Activated naive CD8-positive, alpha-beta T cell treated with anti-CD3 and anti-CD28 coated beads, Interleukin-2, amount 50 U/mL, for 16 hours (primary cell): ENCODE data around the gene GNL1.
"Not testable (repeated sequence)": the region's sequence is repeated elsewhere in the genome, so short reads cannot be mapped to it uniquely, and the experiment has no call there.

Experiments used
- DNase-seq: peaks from one replicate; pipeline ENCODE4 v3.0.0-alpha.2; 2020; ENCODE audit warnings: low read depth, low spot score

Gene GNL1

DNA sequence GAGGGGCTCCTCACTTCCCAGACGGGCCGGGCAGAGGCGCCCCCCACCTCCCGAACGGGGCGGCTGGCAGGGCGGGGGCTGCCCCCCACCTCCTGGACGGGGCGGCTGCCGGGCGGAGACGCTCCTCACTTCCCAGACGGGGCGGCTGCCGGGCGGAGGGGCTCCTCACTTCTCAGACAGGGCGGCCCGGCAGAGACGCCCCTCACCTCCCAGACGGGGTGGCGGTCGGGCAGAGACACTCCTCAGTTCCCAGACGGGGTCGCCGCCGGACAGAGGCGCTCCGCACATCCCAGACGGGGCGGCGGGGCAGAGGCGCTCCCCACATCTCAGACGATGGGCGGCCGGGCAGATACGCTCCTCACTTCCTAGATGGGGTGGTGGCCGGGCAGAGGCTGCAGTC is 57.6 kb downstream of the GNL1 start:
- not testable (repeated sequence) for DNase-seq

DNA sequence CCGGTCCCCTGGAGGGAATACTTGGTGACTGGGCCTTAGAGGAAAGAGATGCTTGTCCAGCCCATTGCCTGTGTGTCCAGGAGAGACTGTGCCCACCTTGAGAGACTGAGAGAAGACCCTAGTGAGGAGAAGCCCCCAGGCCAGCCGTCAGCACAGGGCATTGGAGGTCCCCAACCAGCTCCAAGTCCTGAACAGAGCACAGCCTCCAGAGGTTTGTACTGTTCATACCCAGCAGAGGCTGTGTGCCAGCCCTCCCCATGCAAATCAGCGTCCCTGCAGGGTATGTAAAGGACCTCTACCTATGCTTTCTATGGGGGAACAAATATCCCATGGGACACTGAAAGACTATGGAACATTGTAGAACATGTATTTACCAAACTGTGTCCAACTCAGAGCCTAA is 58.6 kb downstream of the GNL1 start:
- DNase-seq: no peak

DNA sequence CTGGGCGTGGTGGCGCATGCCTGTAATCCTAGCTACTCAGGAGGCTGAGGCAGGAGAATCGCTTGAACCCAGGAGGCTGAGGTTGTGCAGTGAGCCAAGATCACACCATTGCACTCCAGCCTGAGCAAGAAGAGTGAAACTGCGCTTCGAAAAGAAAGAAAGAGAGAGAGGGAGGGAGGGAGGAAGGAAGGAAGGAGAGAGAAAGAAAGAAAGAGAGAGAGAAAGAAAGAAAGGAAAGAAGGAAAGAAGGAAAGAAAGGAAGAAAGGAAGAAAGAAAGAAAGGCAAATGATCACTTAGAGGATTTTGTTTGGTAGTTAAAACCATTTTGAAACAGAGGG is 59.1 kb downstream of the GNL1 start:
- not testable (repeated sequence) for DNase-seq

DNA sequence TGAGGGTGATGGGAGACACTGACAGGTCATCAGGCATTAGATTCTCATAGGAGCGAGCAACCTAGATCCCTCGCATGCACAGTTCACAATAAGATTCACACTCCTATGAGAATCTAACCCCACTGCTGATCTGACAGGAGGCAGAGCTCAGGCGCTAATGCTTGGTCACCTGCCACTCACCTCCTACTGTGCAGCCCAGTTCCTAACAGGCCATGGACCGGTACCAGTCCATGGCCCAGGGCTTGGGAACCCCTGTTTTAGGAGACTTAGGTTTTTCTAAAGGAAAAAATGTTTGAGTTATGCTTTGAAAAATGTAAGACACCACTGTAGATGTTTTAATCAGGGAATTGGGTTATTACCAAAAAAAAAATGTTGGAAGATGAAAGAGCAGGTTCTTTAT is 60.3 kb downstream of the GNL1 start:
- DNase-seq: no peak

DNA sequence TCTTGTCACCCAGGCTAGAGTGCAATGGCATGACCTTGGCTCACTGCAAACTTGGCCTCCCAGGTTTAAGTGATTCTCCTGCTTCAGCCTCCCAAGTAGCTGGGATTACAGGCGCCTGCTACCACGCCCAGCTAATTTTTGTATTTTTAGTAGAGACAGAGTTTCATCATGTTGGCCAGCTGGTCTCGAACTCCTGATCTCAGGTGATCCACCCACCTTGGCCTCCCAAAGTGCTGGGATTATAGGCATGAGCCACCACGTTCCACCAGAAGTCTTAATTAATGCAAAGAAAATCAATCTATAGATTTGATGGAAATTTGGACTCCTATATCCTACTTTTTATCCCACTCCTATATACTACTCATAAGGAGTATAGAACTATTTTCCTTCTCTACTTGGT is 61.2 kb downstream of the GNL1 start:
- DNase-seq: not testable (repeated sequence)

DNA sequence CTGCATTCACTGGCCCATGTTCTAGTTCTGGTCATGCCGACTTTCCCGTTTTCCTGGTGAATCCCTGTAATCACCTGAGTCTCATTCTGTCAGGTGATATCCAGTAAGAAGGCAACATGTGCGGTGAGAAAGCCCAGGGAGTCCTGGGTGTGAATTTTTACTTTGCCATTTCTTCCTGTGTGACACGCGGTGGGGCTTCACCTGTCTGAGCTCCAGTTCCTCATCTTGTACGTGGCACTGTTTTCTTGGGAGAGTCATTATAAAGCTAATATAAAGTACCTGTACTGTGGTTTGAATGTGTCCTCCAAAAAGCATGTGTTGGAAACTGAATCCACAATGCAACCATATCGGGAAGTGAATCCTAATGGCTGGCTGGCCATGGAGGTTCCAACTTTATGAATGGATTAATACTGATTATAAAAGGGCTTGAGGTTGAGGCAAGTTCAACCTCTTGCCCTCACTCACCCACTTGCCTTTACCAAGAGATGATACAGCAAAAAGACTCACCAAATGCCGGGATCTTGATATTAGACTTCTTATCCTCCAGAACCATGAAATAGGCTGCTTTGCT is 61.9 kb downstream of the GNL1 start:
- no peak for DNase-seq

DNA sequence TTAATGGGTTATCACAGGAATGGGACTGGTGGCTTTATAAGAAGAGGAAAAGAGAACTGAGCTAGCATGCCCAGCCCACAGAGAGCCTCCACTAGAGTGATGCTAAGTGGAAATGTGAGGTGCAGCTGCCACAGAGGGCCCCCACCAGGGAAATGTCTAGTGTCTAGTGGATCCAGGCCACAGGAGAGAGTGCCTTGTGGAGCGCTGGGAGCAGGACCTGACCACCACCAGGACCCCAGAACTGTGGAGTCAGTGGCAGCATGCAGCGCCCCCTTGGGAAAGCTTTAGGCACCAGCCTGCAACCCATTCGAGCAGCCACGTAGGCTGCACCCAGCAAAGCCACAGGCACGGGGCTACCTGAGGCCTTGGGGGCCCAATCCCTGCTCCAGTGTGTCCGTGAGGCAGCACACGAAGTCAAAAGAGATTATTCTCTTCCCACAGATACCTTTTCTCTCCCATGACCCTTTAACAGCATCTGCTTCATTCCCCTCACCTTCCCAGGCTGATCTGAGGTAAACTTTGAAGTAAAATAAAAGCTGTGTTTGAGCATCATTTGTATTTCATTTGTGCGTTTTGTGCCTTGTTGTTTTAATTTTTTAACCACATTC is 62.5 kb downstream of the GNL1 start:
- no peak for DNase-seq

DNA sequence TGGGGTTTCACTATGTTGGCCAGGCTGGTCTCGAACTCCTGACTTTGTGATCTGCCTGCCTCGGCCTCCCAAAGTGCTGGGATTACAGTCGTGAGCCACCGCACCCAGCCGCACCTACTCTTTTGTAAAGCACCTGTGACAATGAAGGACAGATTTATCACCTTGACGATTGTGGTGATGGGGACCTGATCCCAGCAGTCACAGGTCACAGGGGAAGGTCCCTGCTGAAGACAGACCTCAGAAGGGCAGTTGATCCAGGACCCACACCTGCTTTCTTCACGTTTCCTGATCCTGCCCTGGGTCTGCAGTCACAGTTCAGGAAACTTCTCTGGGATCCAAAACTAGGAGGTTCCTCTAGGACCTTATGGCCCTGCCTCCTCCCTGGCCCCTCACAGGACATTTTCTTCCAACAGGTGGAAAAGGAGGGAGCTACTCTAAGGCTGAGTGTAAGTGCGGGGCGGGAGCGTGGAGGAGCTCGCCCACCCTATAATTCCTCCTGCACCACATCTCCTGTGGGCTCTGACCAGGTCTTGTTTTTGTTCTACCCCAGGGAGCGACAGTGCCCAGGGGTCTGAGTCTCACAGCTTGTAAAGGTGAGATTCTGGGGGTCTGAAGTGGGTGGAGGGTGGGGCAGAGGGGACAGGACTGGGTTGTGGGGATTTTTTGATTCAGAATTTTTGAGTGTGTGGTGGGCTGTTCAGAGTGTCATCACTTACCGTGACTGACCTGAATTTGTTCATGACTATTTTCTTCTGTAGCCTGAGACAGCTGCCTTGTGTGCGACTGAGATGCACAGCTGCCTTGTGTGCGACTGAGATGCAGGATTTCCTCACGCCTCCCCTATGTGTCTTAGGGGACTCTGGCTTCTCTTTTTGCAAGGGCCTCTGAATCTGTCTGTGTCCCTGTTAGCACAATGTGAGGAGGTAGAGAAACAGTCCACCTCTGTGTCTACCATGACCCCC is 64.0 kb downstream of the GNL1 start:
- no peak for DNase-seq
